Naive thymus-derived CD8-positive, alpha-beta T cell (primary cell): Measurements from ENCODE around the gene USP37. TPM values are rescaled to one million over a fixed set of nuclear protein-coding genes. Genes with fewer than 3 reads are reported as not detected.

Source experiments
- ATAC-seq, 2 donors: fragments of 150-1000 bp; cut with Tn5 transposase in 1 of 2; sonication (Bioruptor Pico), chemical (Tn5 transposase) in 1 of 2; 1 replicate in 1 of 2; 2 replicates in 1 of 2; pipeline ENCODE4 v1.10.0; 2021; ENCODE audit warnings: mild to moderate bottlenecking in 2 of 2, moderate library complexity in 2 of 2
- POLR2A ChIA-PET: fragments of 350-600 bp; sonication (Branson Sonifier 250); formaldehyde crosslinking; loops from one replicate; lab custom pipeline; 2021; ENCODE audit warnings: antibody characterized with exemption; lab: Charles Lee
- DNase-seq, 10 donors: peaks; one replicate each; pipeline versions ENCODE4 v3.0.0 to v3.0.0-alpha.2; 2020 to 2022
- H3K27ac Mint-ChIP-seq, 10 donors: one replicate each; pipeline ENCODE4 v1.8.0; 2020 to 2022; ENCODE audit warnings: mild to moderate bottlenecking in 10 of 10, mixed read lengths in 10 of 10, moderate library complexity in 4 of 10, inconsistent platforms in 1 of 10
- H3K27me3 Mint-ChIP-seq, 5 donors: one replicate each; pipeline ENCODE4 v1.8.0; 2021 to 2022; ENCODE audit warnings: mixed read lengths in 5 of 5
- H3K36me3 Mint-ChIP-seq, 3 donors: one replicate each; pipeline ENCODE4 v1.8.0; 2020 to 2022; ENCODE audit warnings: mixed read lengths in 3 of 3, mild to moderate bottlenecking in 2 of 3, inconsistent platforms in 1 of 3
- H3K4me1 Mint-ChIP-seq, 4 donors: one replicate each; pipeline ENCODE4 v1.8.0; 2021 to 2022; ENCODE audit warnings: mixed read lengths in 4 of 4
- H3K4me3 Mint-ChIP-seq, 10 donors: one replicate each; pipeline ENCODE4 v1.8.0; 2020 to 2022; ENCODE audit warnings: mild to moderate bottlenecking in 10 of 10, mixed read lengths in 10 of 10, moderate library complexity in 6 of 10, inconsistent platforms in 1 of 10
- H3K9me3 Mint-ChIP-seq, 9 donors: one replicate each; pipeline ENCODE4 v1.8.0; 2020 to 2022; ENCODE audit warnings: mixed read lengths in 9 of 9, mild to moderate bottlenecking in 3 of 9, inconsistent platforms in 1 of 9, moderate library complexity in 1 of 9
- polyA plus RNA-seq, 3 donors: library from polyadenylated mRNA; unstranded; fragments of 300-500 nt; fragmentation: Illumina TruSeq; gene quantifications; one replicate each; pipeline ENCODE4 v1.2.3, GENCODE V29; 2021
- total RNA-seq, 8 experiments: library from RNA in 2 of 8; stranded (reverse) in 2 of 8; gene quantifications; one replicate each; pipeline ENCODE4 v1.2.3 and lab custom pipeline; 2021 to 2026

The USP37 gene
- total and polyA plus RNA-seq, 5 experiments from 2014 or later = 8.6 to 25.2 (median 11.6) TPM

- Mint-ChIP-seq H3K4me3 (no peak overlapping the region), H3K4me1 (peaks cover 0 to 4% (median 0%) of the 10 kb centered on the region in 4 donors), H3K36me3 (no peaks in the 10 kb centered on the region), H3K9me3 (no peaks in the 10 kb centered on the region), H3K27me3 (no peaks in the 10 kb centered on the region), H3K27ac (peak overlapping the region in 4 of 10 donors; percentile 17 to 62 (median 47))
- ATAC-seq (no peak), DNase-seq (peak in 1 of 10 donors; percentile 52)
- POLR2A ChIA-PET = interaction anchor here (1.0 kb wide), 1 partner anchor 12 kb away, joined by 4 read pairs; no protein-coding TSS in a partner anchor
Observed at GRCh38 chr2:218421027-218421426, 147.1 kb downstream of the USP37 start.

GRCh38 chr2:218419630-218420216 is 148.4 kb downstream of the USP37 start:
- Mint-ChIP-seq H3K4me3 (no peak overlapping the region), H3K27ac (no peak overlapping the region), H3K27me3 (no peaks in the 10 kb centered on the region), H3K9me3 (no peaks in the 10 kb centered on the region), H3K36me3 (no peaks in the 10 kb centered on the region), H3K4me1 (peaks cover 0 to 4% (median 0%) of the 10 kb centered on the region in 4 donors)
- DNase-seq (peak in 1 of 10 donors; percentile 50), ATAC-seq (no peak)
- POLR2A ChIA-PET = interaction anchor here (1.0 kb wide), 1 partner anchor 43 kb away, joined by 5 read pairs; no protein-coding TSS in a partner anchor

GRCh38 chr2:218418717-218419458 is 149.3 kb downstream of the USP37 start, which contains the start of gene VIL1:
TSS of gene VIL1 (plus strand) at chr2:218419123. CDS start at chr2:218423779, 4,656 bp downstream.
- H3K27me3 Mint-ChIP-seq = no peaks in the 10 kb centered on the region
- no peak for ATAC-seq
- peaks cover 0 to 4% (median 0%) of the 10 kb centered on the region in 4 donors for H3K4me1 Mint-ChIP-seq
- DNase-seq = peak in 1 of 10 donors; percentile 53
- H3K4me3 Mint-ChIP-seq = no peak within 1 kb of the TSS
- no peaks in the 10 kb centered on the region for H3K36me3 Mint-ChIP-seq
- peak within 1 kb of the TSS in 1 of 10 donors; percentile 40 for H3K27ac Mint-ChIP-seq
- POLR2A ChIA-PET = no interaction called here
- H3K9me3 Mint-ChIP-seq = no peaks in the 10 kb centered on the region

GRCh38 chr2:218418321-218418716 is 149.8 kb downstream of the USP37 start:
- H3K27me3 Mint-ChIP-seq = no peaks in the 10 kb centered on the region

GRCh38 chr2:218407717-218408116 is 160.4 kb downstream of the USP37 start:
- no peak for ATAC-seq
- no peaks in the 10 kb centered on the region for H3K27me3 Mint-ChIP-seq
- no peak for DNase-seq
- POLR2A ChIA-PET = interaction anchor here (0.6 to 5.0 kb wide), 5 partner anchors 12 to 252 kb away, joined by 3 to 69 read pairs (median 5); partner anchors contain the start of genes BCS1L and ZNF142
- H3K4me3 Mint-ChIP-seq = peak overlapping the region in 8 of 10 donors; percentile 28 to 93 (median 76)
- peaks cover 28 to 59% (median 57%) of the 10 kb centered on the region in 4 donors for H3K4me1 Mint-ChIP-seq
- H3K27ac Mint-ChIP-seq = peak overlapping the region in 3 of 10 donors; percentile 19 to 93 (median 68)
- no peaks in the 10 kb centered on the region for H3K9me3 Mint-ChIP-seq
- H3K36me3 Mint-ChIP-seq = peaks cover 0 to 21% (median 6%) of the 10 kb centered on the region in 3 donors

More at GRCh38 chr2:218418321-218418716, 149.8 kb downstream of the USP37 start:
- peaks cover 0 to 4% (median 0%) of the 10 kb centered on the region in 4 donors for H3K4me1 Mint-ChIP-seq
- H3K27ac Mint-ChIP-seq = no peak overlapping the region
- DNase-seq (peak in 1 of 10 donors; percentile 45), ATAC-seq (no peak)
- no peak overlapping the region for H3K4me3 Mint-ChIP-seq
- POLR2A ChIA-PET = no interaction called here
- H3K36me3 Mint-ChIP-seq = no peaks in the 10 kb centered on the region
- no peaks in the 10 kb centered on the region for H3K9me3 Mint-ChIP-seq

GRCh38 chr2:218406949-218407618 is 161.1 kb downstream of the USP37 start:
- Mint-ChIP-seq H3K4me3 (peak overlapping the region; percentile 81 to 94 (median 88)), H3K36me3 (peaks cover 0 to 27% (median 6%) of the 10 kb centered on the region in 3 donors), H3K27ac (peak overlapping the region; percentile 86 to 98 (median 93)), H3K9me3 (no peaks in the 10 kb centered on the region), H3K4me1 (peaks cover 28 to 58% (median 58%) of the 10 kb centered on the region in 4 donors), H3K27me3 (no peaks in the 10 kb centered on the region)
- ATAC-seq = peak; percentile 54 to 65
- DNase-seq = peak in 9 of 10 donors; percentile 54 to 85 (median 76)
- POLR2A ChIA-PET = interaction anchor here (0.6 to 5.0 kb wide), 12 partner anchors 11 to 303 kb away, joined by 3 to 69 read pairs (median 4); partner anchors contain the start of genes BCS1L and ZNF142

- Mint-ChIP-seq H3K27me3 (no peaks in the 10 kb centered on the region), H3K4me3 (peak overlapping the region; percentile 81 to 94 (median 88)), H3K9me3 (no peaks in the 10 kb centered on the region), H3K36me3 (peaks cover 0 to 27% (median 6%) of the 10 kb centered on the region in 3 donors), H3K4me1 (peaks cover 29 to 65% (median 62%) of the 10 kb centered on the region in 4 donors), H3K27ac (peak overlapping the region; percentile 89 to 98 (median 94))
- peak; percentile 65 to 72 for ATAC-seq
- POLR2A ChIA-PET = interaction anchor here (1.0 to 5.0 kb wide), 10 partner anchors 10 to 304 kb away, joined by 3 to 69 read pairs (median 4); no protein-coding TSS in a partner anchor
- peak; percentile 78 to 95 (median 88) for DNase-seq
Observed at GRCh38 chr2:218406209-218406948, 161.8 kb downstream of the USP37 start.

- POLR2A ChIA-PET = interaction anchor here (0.7 to 5.0 kb wide), 10 partner anchors 8 to 135 kb away, joined by 3 to 69 read pairs (median 4); no protein-coding TSS in a partner anchor
- H3K27ac Mint-ChIP-seq = peak overlapping the region; percentile 80 to 97 (median 94)
- ATAC-seq = peak; percentile 26 to 29
- peaks cover 0 to 28% (median 6%) of the 10 kb centered on the region in 3 donors for H3K36me3 Mint-ChIP-seq
- DNase-seq = peak in 4 of 10 donors; percentile 21 to 53 (median 38)
- H3K27me3 Mint-ChIP-seq = no peaks in the 10 kb centered on the region
- no peaks in the 10 kb centered on the region for H3K9me3 Mint-ChIP-seq
- H3K4me3 Mint-ChIP-seq = peak overlapping the region; percentile 80 to 90 (median 86)
- peaks cover 29 to 70% (median 65%) of the 10 kb centered on the region in 4 donors for H3K4me1 Mint-ChIP-seq
Observed at GRCh38 chr2:218405746-218406208, 162.4 kb downstream of the USP37 start.

- Mint-ChIP-seq H3K9me3 (no peaks in the 10 kb centered on the region), H3K27ac (peak overlapping the region; percentile 80 to 97 (median 94)), H3K4me1 (peaks cover 29 to 70% (median 65%) of the 10 kb centered on the region in 4 donors), H3K27me3 (no peaks in the 10 kb centered on the region), H3K36me3 (peaks cover 0 to 28% (median 6%) of the 10 kb centered on the region in 3 donors), H3K4me3 (peak overlapping the region; percentile 80 to 90 (median 86))
- POLR2A ChIA-PET = interaction anchor here (0.5 to 5.0 kb wide), 10 partner anchors 9 to 186 kb away, joined by 3 to 69 read pairs (median 4); no protein-coding TSS in a partner anchor
- DNase-seq = no peak
- no peak for ATAC-seq
Observed at GRCh38 chr2:218405086-218405745, 162.9 kb downstream of the USP37 start.

GRCh38 chr2:218404351-218405085 is 163.6 kb downstream of the USP37 start:
- ATAC-seq (no peak), DNase-seq (no peak)
- H3K9me3 Mint-ChIP-seq = no peaks in the 10 kb centered on the region
- peak overlapping the region in 3 of 10 donors; percentile 8 to 84 (median 67) for H3K4me3 Mint-ChIP-seq
- no peaks in the 10 kb centered on the region for H3K27me3 Mint-ChIP-seq
- POLR2A ChIA-PET = interaction anchor here (0.5 to 5.0 kb wide), 9 partner anchors 8 to 185 kb away, joined by 3 to 69 read pairs (median 3); no protein-coding TSS in a partner anchor
- H3K36me3 Mint-ChIP-seq = peaks cover 0 to 28% (median 6%) of the 10 kb centered on the region in 3 donors
- peaks cover 29 to 70% (median 65%) of the 10 kb centered on the region in 4 donors for H3K4me1 Mint-ChIP-seq
- peak overlapping the region in 8 of 10 donors; percentile 31 to 97 (median 84) for H3K27ac Mint-ChIP-seq
